Effector CD4-positive, alpha-beta T cell (primary cell): Measurements from ENCODE around the gene LAMA3.

Experiments used
- DNase-seq: peaks from one replicate; pipeline ENCODE4 v3.0.0-alpha.2; 2020

Gene LAMA3

GRCh38 chr18:23883277-23883790, 194.1 kb downstream of the LAMA3 start:
- DNase-seq = no peak

GRCh38 chr18:23884681-23885375, 195.6 kb downstream of the LAMA3 start:
- DNase-seq = no peak

- no peak for DNase-seq
Measured at GRCh38 chr18:23885750-23886149, 196.5 kb downstream of the LAMA3 start.

GRCh38 chr18:23887035-23887434, 197.8 kb downstream of the LAMA3 start:
- no peak for DNase-seq

- no peak for DNase-seq
Measured at GRCh38 chr18:23887493-23887892, 198.2 kb downstream of the LAMA3 start.

GRCh38 chr18:23888881-23889280, 199.6 kb downstream of the LAMA3 start:
- DNase-seq = no peak

- DNase-seq = no peak
Measured at GRCh38 chr18:23889907-23890306, 200.7 kb downstream of the LAMA3 start.

GRCh38 chr18:23890589-23890988, 201.3 kb downstream of the LAMA3 start:
- no peak for DNase-seq

- DNase-seq = no peak
Measured at GRCh38 chr18:23893653-23894052, 204.4 kb downstream of the LAMA3 start.

GRCh38 chr18:23894661-23895175, 205.5 kb downstream of the LAMA3 start:
- no peak for DNase-seq

GRCh38 chr18:23897291-23897690, 208.0 kb downstream of the LAMA3 start:
- no peak for DNase-seq

- DNase-seq = no peak
Measured at GRCh38 chr18:23897733-23898132, 208.5 kb downstream of the LAMA3 start.

- DNase-seq = no peak
Measured at GRCh38 chr18:23900994-23901393, 211.7 kb downstream of the LAMA3 start.

- DNase-seq = no peak
Measured at GRCh38 chr18:23902396-23902795, 213.1 kb downstream of the LAMA3 start.

- no peak for DNase-seq
Measured at GRCh38 chr18:23903971-23904370, 214.7 kb downstream of the LAMA3 start.

- DNase-seq = no peak
Measured at GRCh38 chr18:23906658-23907057, 217.4 kb downstream of the LAMA3 start.

- DNase-seq = no peak
Measured at GRCh38 chr18:23908827-23909226, 219.6 kb downstream of the LAMA3 start.

GRCh38 chr18:23910032-23910431, 220.8 kb downstream of the LAMA3 start:
- DNase-seq = no peak

- DNase-seq = no peak
Measured at GRCh38 chr18:23912356-23912755, 223.1 kb downstream of the LAMA3 start.

GRCh38 chr18:23916338-23916737, 227.1 kb downstream of the LAMA3 start:
- no peak for DNase-seq

GRCh38 chr18:23918395-23919032, 229.3 kb downstream of the LAMA3 start:
- DNase-seq = peak; percentile 78

GRCh38 chr18:23920054-23920453, 230.8 kb downstream of the LAMA3 start:
- DNase-seq = no peak

- DNase-seq = no peak
Measured at GRCh38 chr18:23921716-23922285, 232.5 kb downstream of the LAMA3 start.

- DNase-seq = no peak
Measured at GRCh38 chr18:23922939-23923338, 233.7 kb downstream of the LAMA3 start.
